Gastroesophageal sphincter (tissue), 3 donors: ENCODE results near the gene TMEM207.

Experiments
- CTCF ChIP-seq, 4 experiments: fragments of 200-600 bp in 2 of 4; fragments of 450-650 bp in 2 of 4; sonication (generic) in 1 of 4; IDR thresholded peaks; one replicate each; pipeline ENCODE4 v1.5.1; 2017 to 2019; ENCODE audit warnings: antibody characterized with exemption in 4 of 4, mild to moderate bottlenecking in 2 of 4, moderate library complexity in 2 of 4
- EP300 ChIP-seq: sonication (generic); formaldehyde crosslinking; IDR thresholded peaks from one replicate; pipeline ENCODE4 v1.6.1; 2017; ENCODE audit warnings: antibody characterized with exemption, mild to moderate bottlenecking
- POLR2A ChIP-seq, 2 donors: fragments of 450-650 bp; IDR thresholded peaks; one replicate each; pipeline ENCODE4 v1.6.1; 2017; ENCODE audit warnings: antibody characterized with exemption in 2 of 2, mild to moderate bottlenecking in 2 of 2, moderate library complexity in 1 of 2
- POLR2AphosphoS5 ChIP-seq: sonication (generic); formaldehyde crosslinking; IDR thresholded peaks from one replicate; pipeline ENCODE4 v1.6.1; 2017; ENCODE audit warnings: antibody characterized with exemption

DNA sequence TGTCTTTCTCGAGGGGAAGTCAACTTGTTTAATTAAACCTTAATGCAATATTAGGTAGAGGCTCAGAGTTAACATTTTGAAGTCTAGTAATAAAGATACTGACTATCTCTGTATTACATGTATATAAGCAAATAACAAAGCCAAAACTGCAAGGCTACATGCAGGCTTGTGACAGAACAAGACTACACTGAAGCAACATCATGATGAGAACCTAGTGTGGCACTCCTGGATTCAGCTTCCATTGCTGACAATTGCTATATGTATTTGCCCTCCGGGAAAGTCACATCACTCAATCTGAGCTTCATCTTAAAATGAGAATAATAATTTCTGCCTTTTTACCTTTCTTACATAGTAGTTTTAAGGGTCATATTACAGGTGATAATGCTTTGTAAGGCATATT lies 48.6 kb upstream of the TMEM207 start:
- TF ChIP-seq CTCF (IDR thresholded peaks at IDR 0.05): no peak
- TF ChIP-seq EP300: no peak
- no peak for TF ChIP-seq POLR2A (IDR thresholded peaks at IDR 0.05)
- TF ChIP-seq POLR2AphosphoS5: no peak
